ENCODE data around the gene CCDC87. TPM values are rescaled to one million over a fixed set of nuclear protein-coding genes. Genes with fewer than 3 reads are reported as not detected.
A peak's percentile ranks its signal among the peaks of the same experiment; 100 is the strongest.

CCDC87 gene
- total RNA-seq, 1 experiment from 2014 or later: 1.1 TPM

DNA sequence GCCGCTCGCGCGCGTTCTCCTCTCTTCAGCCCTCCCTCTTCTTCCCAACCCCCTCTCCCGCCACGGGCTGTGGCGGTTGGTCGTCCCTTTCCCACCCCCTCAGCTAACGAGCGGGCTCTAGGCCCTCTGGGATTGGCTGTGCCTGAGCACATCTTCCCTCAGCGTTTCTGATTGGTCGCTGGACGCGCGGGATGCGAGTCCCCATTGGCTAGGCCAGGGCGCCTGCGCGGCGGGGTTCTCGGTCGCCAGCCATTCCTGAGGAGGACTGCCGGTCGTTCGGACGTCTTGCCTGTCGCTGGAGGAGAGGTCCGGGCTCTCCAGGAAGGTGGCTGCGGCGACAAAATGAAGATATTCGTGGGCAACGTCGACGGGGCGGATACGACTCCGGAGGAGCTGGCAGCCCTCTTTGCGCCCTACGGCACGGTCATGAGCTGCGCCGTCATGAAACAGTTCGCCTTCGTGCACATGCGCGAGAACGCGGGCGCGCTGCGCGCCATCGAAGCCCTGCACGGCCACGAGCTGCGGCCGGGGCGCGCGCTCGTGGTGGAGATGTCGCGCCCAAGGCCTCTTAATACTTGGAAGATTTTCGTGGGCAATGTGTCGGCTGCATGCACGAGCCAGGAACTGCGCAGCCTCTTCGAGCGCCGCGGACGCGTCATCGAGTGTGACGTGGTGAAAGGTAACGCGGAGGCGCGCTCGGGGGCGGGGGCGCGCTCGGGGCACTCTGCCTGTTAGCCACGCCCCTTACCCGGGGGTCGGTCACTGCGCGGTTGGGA is 23.7 kb upstream of the CCDC87 start, which contains the start of gene RBM14:
Gene RBM14, plus strand, starts transcription at position 252 of the 776 bp plus-strand sequence. Its CDS starts 91 bp downstream, at position 343.
- H3K9me3 ChIP-seq (ENCODE audit: control insufficient read depth, low read depth, low read length): no peaks in the 10 kb centered on the region
- H3K9ac ChIP-seq (ENCODE audit: extremely low read depth, insufficient read length, low read length): peak within 1 kb of the TSS; percentile 91
- no peak within 1 kb of the TSS for H3K23ac ChIP-seq (ENCODE audit: insufficient read length, low read depth, low read length)
- H3K9me3 Mint-ChIP-seq: no peaks in the 10 kb centered on the region; a peak in 2 of 5 replicates
- H4K20me1 ChIP-seq (ENCODE audit: control insufficient read depth, insufficient read depth, insufficient read length): no peaks in the 10 kb centered on the region
- H3K27me3 ChIP-seq (ENCODE audit: insufficient read depth, low read length): no peaks in the 10 kb centered on the region
- H2BK20ac ChIP-seq (ENCODE audit: low read depth, low read length, poor library complexity, severe bottlenecking): no peak within 1 kb of the TSS
- H3K79me1 ChIP-seq (ENCODE audit: insufficient read depth, low read depth, low read length, poor library complexity, severe bottlenecking): peaks cover 6% of the 10 kb centered on the region
- H2AFZ ChIP-seq (ENCODE audit: low read length): no peak within 1 kb of the TSS
- peaks cover 14% of the 10 kb centered on the region for H3K23me2 ChIP-seq (ENCODE audit: insufficient read length, low read depth, low read length, poor library complexity, severe bottlenecking)
- peak within 1 kb of the TSS; percentile 41 for H3K56ac ChIP-seq (ENCODE audit: insufficient read length, low read depth, low read length)
- DNase-seq: peak; percentile 99
- no peaks in the 10 kb centered on the region; the same call in 1 of the 2 replicates for H3K4me1 ChIP-seq (ENCODE audit: insufficient read depth, low read length)
- peaks cover 25 to 44% (median 38%) of the 10 kb centered on the region in 3 experiments for H3K36me3 Mint-ChIP-seq (ENCODE audit: insufficient read depth in 1 of 3, low read depth in 3 of 3)
- no peak within 1 kb of the TSS for H3T11ph ChIP-seq (ENCODE audit: low read length)
- no peak within 1 kb of the TSS for H2AK5ac ChIP-seq (ENCODE audit: insufficient read length, low read length)
- no peaks in the 10 kb centered on the region for H3K27me3 Mint-ChIP-seq (ENCODE audit: low read depth)
- no peak within 1 kb of the TSS for H2BK12ac ChIP-seq (ENCODE audit: insufficient read length, low read depth, low read length)
- peaks cover 44% of the 10 kb centered on the region for H3K79me2 ChIP-seq (ENCODE audit: insufficient read depth, low read length)
- no CpG with 5 or more reads among the region's 90 CpGs for WGBS (ENCODE audit: extremely low coverage, insufficient read length, low lambda C conversion rate)
- H3K4ac ChIP-seq (ENCODE audit: low read depth, low read length): no peak within 1 kb of the TSS; the same call in 1 of the 2 replicates
- H3K4me3 Mint-ChIP-seq: peak within 1 kb of the TSS; percentile 97 to 98
- H3K14ac ChIP-seq (ENCODE audit: insufficient read depth, low read length): peak within 1 kb of the TSS; percentile 98
- H3K4me1 Mint-ChIP-seq: peaks cover 29 to 41% of the 10 kb centered on the region in 2 experiments
- TF ChIP-seq, protein P1, sequence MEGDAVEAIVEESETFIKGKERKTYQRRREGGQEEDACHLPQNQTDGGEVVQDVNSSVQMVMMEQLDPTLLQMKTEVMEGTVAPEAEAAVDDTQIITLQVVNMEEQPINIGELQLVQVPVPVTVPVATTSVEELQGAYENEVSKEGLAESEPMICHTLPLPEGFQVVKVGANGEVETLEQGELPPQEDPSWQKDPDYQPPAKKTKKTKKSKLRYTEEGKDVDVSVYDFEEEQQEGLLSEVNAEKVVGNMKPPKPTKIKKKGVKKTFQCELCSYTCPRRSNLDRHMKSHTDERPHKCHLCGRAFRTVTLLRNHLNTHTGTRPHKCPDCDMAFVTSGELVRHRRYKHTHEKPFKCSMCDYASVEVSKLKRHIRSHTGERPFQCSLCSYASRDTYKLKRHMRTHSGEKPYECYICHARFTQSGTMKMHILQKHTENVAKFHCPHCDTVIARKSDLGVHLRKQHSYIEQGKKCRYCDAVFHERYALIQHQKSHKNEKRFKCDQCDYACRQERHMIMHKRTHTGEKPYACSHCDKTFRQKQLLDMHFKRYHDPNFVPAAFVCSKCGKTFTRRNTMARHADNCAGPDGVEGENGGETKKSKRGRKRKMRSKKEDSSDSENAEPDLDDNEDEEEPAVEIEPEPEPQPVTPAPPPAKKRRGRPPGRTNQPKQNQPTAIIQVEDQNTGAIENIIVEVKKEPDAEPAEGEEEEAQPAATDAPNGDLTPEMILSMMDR (conservative IDR thresholded peaks at IDR 0.05): no peak
- H4K8ac ChIP-seq (replicated peaks; ENCODE audit: insufficient read length, low read depth, low read length): no peak within 1 kb of the TSS
- H3K27ac ChIP-seq (ENCODE audit: insufficient read length, low read depth, low read length): peak within 1 kb of the TSS; percentile 40
- H2BK5ac ChIP-seq (ENCODE audit: insufficient read length, low read length): peak within 1 kb of the TSS; percentile 64
- H4K5ac ChIP-seq (ENCODE audit: insufficient read length, low read depth, low read length): no peak within 1 kb of the TSS
- H3K4me2 ChIP-seq (ENCODE audit: insufficient read depth, insufficient read length, low read length): peak within 1 kb of the TSS; percentile 86
- H3K27ac Mint-ChIP-seq: peak within 1 kb of the TSS; percentile 99 to 100 (median 99)
- peak within 1 kb of the TSS; percentile 99 for H3K18ac ChIP-seq (ENCODE audit: insufficient read length, low read depth, low read length)
- no peak within 1 kb of the TSS for H2BK15ac ChIP-seq (ENCODE audit: low read depth, low read length)
- H4K91ac ChIP-seq (ENCODE audit: insufficient read length, low read depth, low read length): no peak within 1 kb of the TSS
- no peak within 1 kb of the TSS for H2BK120ac ChIP-seq (ENCODE audit: low read depth, low read length, poor library complexity, severe bottlenecking)

All from H9 (cell line).